GM12872 (cell line): Measurements from ENCODE around the gene RNF207.

Experiments
- TF ChIP-seq, protein P1 (sequence below): IDR thresholded peaks from 3 replicates; pipeline ENCODE4 v1.5.1; 2011; ENCODE audit warnings: low read depth, mild to moderate bottlenecking, low read length, moderate library complexity; ENCODE audit not compliant: insufficient read depth

Gene RNF207

GRCh38 chr1:6168947-6169586 lies 36.9 kb upstream of the RNF207 start:
- TF ChIP-seq, protein P1, sequence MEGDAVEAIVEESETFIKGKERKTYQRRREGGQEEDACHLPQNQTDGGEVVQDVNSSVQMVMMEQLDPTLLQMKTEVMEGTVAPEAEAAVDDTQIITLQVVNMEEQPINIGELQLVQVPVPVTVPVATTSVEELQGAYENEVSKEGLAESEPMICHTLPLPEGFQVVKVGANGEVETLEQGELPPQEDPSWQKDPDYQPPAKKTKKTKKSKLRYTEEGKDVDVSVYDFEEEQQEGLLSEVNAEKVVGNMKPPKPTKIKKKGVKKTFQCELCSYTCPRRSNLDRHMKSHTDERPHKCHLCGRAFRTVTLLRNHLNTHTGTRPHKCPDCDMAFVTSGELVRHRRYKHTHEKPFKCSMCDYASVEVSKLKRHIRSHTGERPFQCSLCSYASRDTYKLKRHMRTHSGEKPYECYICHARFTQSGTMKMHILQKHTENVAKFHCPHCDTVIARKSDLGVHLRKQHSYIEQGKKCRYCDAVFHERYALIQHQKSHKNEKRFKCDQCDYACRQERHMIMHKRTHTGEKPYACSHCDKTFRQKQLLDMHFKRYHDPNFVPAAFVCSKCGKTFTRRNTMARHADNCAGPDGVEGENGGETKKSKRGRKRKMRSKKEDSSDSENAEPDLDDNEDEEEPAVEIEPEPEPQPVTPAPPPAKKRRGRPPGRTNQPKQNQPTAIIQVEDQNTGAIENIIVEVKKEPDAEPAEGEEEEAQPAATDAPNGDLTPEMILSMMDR, result no peak

GRCh38 chr1:6170116-6170741 lies 35.7 kb upstream of the RNF207 start:
- TF ChIP-seq, protein P1, result no peak

- TF ChIP-seq, protein P1, result no peak
These were observed 35.1 kb upstream of the RNF207 start for GRCh38 chr1:6170742-6171201.

DNA sequence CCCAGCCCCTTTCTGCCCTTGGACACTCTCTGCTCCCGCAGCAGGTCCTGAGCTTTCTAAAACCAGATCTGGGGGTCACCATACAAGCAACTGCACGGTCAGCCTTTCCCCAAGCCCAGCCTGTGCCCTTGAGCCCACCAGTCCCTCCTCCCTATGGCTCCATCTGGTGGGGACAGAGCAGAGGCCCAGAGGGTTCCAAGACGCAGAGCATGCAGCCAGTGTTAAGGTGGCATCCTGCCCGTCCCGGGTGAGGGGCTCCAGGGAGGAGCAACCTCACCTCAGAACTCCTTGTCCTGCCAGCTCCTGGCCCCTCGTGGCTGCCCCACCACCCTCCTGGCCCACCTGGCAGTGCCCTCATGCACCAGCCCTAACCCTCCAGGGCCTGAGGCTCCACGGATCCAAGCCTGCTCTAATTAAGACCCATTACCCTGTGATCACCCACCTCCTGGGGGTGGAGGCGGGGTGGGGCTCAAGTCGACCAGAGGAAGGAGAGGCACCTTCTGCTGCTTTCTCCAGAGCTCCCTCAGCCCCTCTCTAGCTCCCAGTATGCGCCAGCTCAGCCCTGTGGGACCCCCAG lies 34.3 kb upstream of the RNF207 start:
- TF ChIP-seq, protein P1, result no peak

DNA sequence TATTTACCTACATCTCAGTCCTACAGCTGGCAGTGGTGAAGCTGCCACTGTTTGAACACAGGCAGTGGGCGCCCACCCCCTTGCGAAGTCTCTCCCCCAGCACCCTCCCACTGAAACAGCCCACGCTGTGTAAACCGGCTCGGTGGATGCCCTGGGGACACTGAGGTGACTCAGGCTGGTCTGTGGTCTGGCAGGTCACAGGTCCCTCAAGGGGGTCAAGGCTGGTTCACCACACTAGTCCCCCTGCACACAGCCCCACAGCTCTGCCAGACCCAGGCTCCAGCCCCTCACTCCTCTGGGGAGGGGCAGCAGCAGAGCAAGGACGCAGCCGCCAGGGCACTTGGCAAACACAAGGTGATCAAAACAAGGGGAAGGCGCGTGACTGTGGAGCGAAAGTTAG lies 33.4 kb upstream of the RNF207 start:
- TF ChIP-seq, protein P1, result no peak

- TF ChIP-seq, protein P1, result no peak
These were observed 31.1 kb upstream of the RNF207 start for GRCh38 chr1:6174621-6175410.

DNA sequence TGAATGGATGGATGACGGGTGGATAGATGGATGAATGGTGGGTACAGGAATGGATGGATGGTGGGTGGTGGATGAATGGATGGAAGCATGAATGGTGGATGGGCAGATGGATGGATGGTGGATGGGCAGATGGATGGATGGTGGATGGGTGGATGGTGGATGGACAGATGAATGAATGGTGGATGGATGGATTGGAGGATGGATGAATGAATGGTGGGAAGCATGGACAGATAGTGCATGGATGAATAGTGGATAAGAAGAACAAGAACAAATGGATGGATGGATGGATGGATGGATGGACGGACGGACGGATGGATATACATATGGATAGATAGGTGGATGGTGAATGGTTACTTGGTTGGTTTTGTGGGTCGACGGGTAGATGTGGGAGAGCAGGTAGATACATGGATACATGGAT lies 30.5 kb upstream of the RNF207 start:
- TF ChIP-seq, protein P1, result no peak
